Vagina (tissue), 2 donors: ENCODE measurements around the gene ANKUB1. TPM values are rescaled to one million over a fixed set of nuclear protein-coding genes. Genes with fewer than 3 reads are reported as not detected.
A peak's percentile ranks its signal among the peaks of the same experiment; 100 is the strongest.

Experiments used
- DNase-seq, 2 donors: peaks; one replicate each; pipeline ENCODE4 v3.0.0-alpha.2; 2017; ENCODE audit errors: extremely low spot score in 2 of 2
- H3K27ac ChIP-seq: fragments of 200-600 bp; sonication (generic); one replicate; pipeline ENCODE4 v1.5.1; 2019
- H3K27me3 ChIP-seq: fragments of 200-600 bp; sonication (generic); one replicate; pipeline ENCODE4 v1.5.1; 2019
- H3K36me3 ChIP-seq, 2 donors: fragments of 200-600 bp; sonication (generic); one replicate each; pipeline ENCODE4 v1.5.1; 2017 to 2019
- H3K4me1 ChIP-seq: fragments of 200-600 bp; sonication (generic); one replicate; pipeline ENCODE4 v1.5.1; 2019
- H3K4me3 ChIP-seq, 2 donors: fragments of 200-600 bp; sonication (generic); 1 replicate in 1 of 2; 2 replicates in 1 of 2; pipeline ENCODE4 v1.5.1; 2016 to 2019
- H3K9me3 ChIP-seq: fragments of 200-600 bp; sonication (generic); one replicate; pipeline ENCODE4 v1.5.1; 2019
- POLR2A ChIP-seq, 2 donors: fragments of 450-650 bp; IDR thresholded peaks; one replicate each; pipeline ENCODE4 v1.6.1; 2017; ENCODE audit warnings: antibody characterized with exemption in 2 of 2, mild to moderate bottlenecking in 2 of 2, moderate library complexity in 2 of 2
- POLR2AphosphoS5 ChIP-seq, 2 donors: sonication (generic); formaldehyde crosslinking; IDR thresholded peaks; one replicate each; pipeline ENCODE4 v1.9.0; 2017; ENCODE audit warnings: antibody characterized with exemption in 2 of 2, mild to moderate bottlenecking in 2 of 2, low read depth in 1 of 2; ENCODE audit not compliant: insufficient read depth in 1 of 2
- intact Hi-C: fragments of 100-400 bp; cut with DNase I; formaldehyde crosslinking; loops from one replicate; pipeline ENCODE4 v1.15.1; 2023
- total RNA-seq: library from RNA; depleted of rRNA; stranded (reverse); fragments of >200 nt; gene quantifications from one replicate; pipeline ENCODE4 v1.2.3, GENCODE V29; 2016
- TF ChIP-seq, protein P1 (sequence below), 3 experiments: fragments of 450-650 bp in 2 of 3; fragments of 200-600 bp in 1 of 3; sonication (generic) in 1 of 3; IDR thresholded peaks; one replicate each; pipeline ENCODE4 v1.5.1; 2017 to 2019; ENCODE audit warnings: antibody characterized with exemption in 3 of 3, mild to moderate bottlenecking in 2 of 3, moderate library complexity in 2 of 3

The ANKUB1 gene
- total RNA-seq, 1 donor from 2014 or later: not detected

DNA sequence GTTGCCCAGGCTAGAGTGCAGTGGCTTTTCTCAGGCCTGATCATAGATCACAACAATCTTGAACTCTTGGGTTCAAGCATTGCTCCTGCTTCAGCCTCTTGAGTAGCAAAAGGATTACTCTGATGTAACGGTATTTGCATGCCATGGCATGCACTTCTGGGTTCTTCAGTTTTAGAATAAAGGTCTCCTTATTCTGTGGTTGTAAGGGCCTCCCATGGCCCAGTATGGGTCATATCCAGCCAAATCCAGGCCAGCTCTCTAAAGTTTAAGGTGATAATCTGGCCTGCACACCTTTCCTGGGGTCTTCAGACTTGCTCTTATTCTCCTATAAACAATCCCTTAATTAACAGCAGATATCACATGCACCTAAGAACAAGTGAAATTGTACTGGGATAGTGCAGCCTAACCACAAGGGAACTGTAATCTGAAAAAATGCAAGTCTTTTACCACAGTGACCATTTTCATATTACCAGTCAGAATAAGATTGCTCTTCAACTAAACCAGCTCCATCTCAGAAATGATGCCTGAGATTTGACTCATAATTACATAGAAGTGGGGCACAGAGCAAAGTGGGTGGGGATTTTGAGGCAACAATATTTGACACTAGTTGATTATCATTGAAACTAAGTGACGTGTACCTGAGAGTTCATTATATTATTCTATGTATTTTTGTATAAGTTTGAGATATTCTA, 65.5 kb downstream of the ANKUB1 start:
- H3K27me3 ChIP-seq: no peaks in the 10 kb centered on the region
- DNase-seq: no peak
- H3K27ac ChIP-seq: no peak overlapping the region
- intact Hi-C loops: no loop called here
- no peaks in the 10 kb centered on the region for H3K36me3 ChIP-seq
- no peak overlapping the region for H3K4me3 ChIP-seq
- H3K4me1 ChIP-seq: no peaks in the 10 kb centered on the region
- TF ChIP-seq, protein P1, sequence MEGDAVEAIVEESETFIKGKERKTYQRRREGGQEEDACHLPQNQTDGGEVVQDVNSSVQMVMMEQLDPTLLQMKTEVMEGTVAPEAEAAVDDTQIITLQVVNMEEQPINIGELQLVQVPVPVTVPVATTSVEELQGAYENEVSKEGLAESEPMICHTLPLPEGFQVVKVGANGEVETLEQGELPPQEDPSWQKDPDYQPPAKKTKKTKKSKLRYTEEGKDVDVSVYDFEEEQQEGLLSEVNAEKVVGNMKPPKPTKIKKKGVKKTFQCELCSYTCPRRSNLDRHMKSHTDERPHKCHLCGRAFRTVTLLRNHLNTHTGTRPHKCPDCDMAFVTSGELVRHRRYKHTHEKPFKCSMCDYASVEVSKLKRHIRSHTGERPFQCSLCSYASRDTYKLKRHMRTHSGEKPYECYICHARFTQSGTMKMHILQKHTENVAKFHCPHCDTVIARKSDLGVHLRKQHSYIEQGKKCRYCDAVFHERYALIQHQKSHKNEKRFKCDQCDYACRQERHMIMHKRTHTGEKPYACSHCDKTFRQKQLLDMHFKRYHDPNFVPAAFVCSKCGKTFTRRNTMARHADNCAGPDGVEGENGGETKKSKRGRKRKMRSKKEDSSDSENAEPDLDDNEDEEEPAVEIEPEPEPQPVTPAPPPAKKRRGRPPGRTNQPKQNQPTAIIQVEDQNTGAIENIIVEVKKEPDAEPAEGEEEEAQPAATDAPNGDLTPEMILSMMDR (IDR thresholded peaks at IDR 0.05): no peak
- no peak for TF ChIP-seq POLR2A (IDR thresholded peaks at IDR 0.05)
- TF ChIP-seq POLR2AphosphoS5 (IDR thresholded peaks at IDR 0.05; ENCODE audit: insufficient read depth in 1 of 2, low read depth in 1 of 2): no peak
- no peaks in the 10 kb centered on the region for H3K9me3 ChIP-seq

DNA sequence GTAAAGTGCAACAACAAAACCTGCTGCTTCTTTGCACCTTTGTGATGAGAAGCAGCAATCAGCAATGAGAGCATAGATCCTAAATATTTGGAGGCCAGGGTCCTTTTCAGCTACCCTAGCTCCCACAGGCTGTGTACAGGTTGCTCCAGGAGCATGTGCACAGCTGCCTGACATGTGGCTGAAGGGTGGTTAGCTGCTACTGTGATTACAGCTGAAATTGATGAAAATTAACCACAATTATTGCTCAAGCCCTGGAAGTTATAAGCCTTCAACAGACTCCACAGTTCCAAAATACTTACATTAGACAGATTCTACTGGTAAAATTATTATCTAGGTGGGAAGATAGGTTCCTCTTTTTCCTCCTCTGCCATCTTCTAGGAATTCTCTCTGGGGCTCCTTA, 68.6 kb downstream of the ANKUB1 start:
- Histone ChIP-seq H3K36me3 (no peaks in the 10 kb centered on the region), H3K4me3 (no peak overlapping the region)
- intact Hi-C loops: no loop called here

DNA sequence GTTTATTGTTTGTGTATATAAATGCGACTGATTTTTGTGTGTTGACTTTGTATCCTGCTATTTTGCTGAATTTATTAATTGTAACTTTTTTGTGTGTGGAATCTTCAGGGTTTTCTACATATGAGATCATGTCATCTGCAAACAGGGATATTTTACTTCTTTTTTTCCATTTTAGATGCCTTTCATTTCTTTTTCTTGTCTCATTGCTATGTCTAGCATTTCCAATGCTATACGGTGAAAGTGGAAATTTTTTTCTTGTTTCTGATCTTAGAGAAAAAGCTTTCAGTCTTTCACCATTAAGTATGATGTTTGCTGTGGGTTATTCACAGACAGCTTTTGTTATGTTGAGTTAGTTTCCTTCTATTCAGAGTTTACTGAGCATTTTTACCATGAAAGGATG, 71.4 kb downstream of the ANKUB1 start:
- Histone ChIP-seq H3K4me3 (no peak overlapping the region), H3K27me3 (no peaks in the 10 kb centered on the region), H3K27ac (no peak overlapping the region), H3K4me1 (no peaks in the 10 kb centered on the region), H3K9me3 (no peaks in the 10 kb centered on the region), H3K36me3 (no peaks in the 10 kb centered on the region)
- DNase-seq: no peak
- intact Hi-C loops: no loop called here
- TF ChIP-seq POLR2A (IDR thresholded peaks at IDR 0.05) (no peak), POLR2AphosphoS5 (IDR thresholded peaks at IDR 0.05; ENCODE audit: insufficient read depth in 1 of 2, low read depth in 1 of 2) (no peak)
- TF ChIP-seq, protein P1 (IDR thresholded peaks at IDR 0.05): no peak

More for the DNA sequence above, 68.6 kb downstream of the ANKUB1 start:
- no peaks in the 10 kb centered on the region for H3K4me1 ChIP-seq
- no peak overlapping the region for H3K27ac ChIP-seq
- no peak for DNase-seq
- no peaks in the 10 kb centered on the region for H3K9me3 ChIP-seq
- no peaks in the 10 kb centered on the region for H3K27me3 ChIP-seq
- TF ChIP-seq POLR2AphosphoS5 (IDR thresholded peaks at IDR 0.05; ENCODE audit: insufficient read depth in 1 of 2, low read depth in 1 of 2) (no peak), POLR2A (IDR thresholded peaks at IDR 0.05) (no peak)
- TF ChIP-seq, protein P1 (IDR thresholded peaks at IDR 0.05): no peak

DNA sequence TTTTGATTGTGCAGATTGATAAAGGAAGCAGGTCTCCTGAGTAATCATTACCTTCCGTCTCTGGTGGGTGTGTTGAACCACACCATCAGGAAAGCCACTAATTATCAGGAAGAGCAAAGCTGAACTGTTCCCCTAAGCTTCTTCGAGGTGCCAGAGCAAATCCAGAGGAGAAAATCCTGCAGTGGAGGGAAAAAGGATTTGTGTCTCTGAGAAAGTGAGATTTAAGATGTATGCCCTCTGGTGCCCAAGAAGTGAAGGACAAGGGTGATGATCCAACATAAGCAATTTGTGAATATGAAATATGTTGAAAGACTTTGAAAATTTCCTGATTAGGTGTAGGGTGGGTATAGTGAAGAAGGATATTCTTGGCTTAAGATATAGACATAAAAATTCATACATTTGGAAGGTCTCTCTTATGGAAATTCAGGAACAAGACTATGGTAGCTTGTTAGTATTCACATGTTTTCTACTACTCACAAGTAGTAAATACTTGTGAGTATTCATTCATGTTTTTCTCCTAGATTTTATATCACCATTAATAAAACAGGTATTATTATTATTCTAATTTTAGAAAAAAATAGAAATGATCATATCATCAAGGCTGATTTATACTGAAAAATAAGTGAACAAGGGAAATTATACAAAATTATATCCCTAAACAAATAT, 74.8 kb downstream of the ANKUB1 start:
- Histone ChIP-seq H3K27ac (no peak overlapping the region), H3K27me3 (no peaks in the 10 kb centered on the region), H3K4me1 (no peaks in the 10 kb centered on the region), H3K9me3 (no peaks in the 10 kb centered on the region), H3K36me3 (no peaks in the 10 kb centered on the region), H3K4me3 (no peak overlapping the region)
- TF ChIP-seq POLR2AphosphoS5 (IDR thresholded peaks at IDR 0.05; ENCODE audit: insufficient read depth in 1 of 2, low read depth in 1 of 2): peak in 1 of 2 donors; percentile 78
- TF ChIP-seq POLR2A (IDR thresholded peaks at IDR 0.05): no peak
- TF ChIP-seq, protein P1 (IDR thresholded peaks at IDR 0.05): peak; percentile 69 to 77 (median 73)
- intact Hi-C loops: loop anchor here (5.0 kb wide), 1 partner anchor 190 kb away; no protein-coding TSS in a partner anchor
- no peak for DNase-seq

DNA sequence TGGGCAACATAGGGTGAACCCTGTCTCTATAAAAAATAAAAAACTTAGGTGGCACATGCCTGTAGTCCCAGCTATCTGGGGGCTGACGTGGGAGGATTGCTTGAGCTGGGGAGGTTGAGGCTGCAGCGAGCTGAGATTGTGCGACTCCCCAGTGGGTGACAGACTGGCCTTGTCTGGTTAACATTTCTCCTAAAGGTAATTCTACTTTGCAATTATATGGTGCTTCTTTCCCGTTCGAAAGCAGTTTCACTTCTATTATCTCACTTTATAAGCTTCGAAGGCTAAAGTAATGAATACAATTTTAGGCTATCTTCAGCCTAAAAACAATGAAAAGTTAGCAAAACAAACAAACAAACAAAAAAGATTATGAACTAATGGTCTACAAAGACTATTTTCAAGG, 75.4 kb downstream of the ANKUB1 start:
- Histone ChIP-seq H3K36me3 (no peaks in the 10 kb centered on the region), H3K27ac (no peak overlapping the region), H3K9me3 (no peaks in the 10 kb centered on the region), H3K27me3 (no peaks in the 10 kb centered on the region), H3K4me1 (no peaks in the 10 kb centered on the region), H3K4me3 (no peak overlapping the region)
- no peak for DNase-seq
- TF ChIP-seq POLR2A (IDR thresholded peaks at IDR 0.05): no peak
- TF ChIP-seq, protein P1 (IDR thresholded peaks at IDR 0.05): no peak
- no peak for TF ChIP-seq POLR2AphosphoS5 (IDR thresholded peaks at IDR 0.05; ENCODE audit: insufficient read depth in 1 of 2, low read depth in 1 of 2)
- intact Hi-C loops: loop anchor here (5.0 kb wide), 1 partner anchor 190 kb away; no protein-coding TSS in a partner anchor
